ENCODE results near the gene THAP6.
"Not testable (repeated sequence)": the region's sequence is repeated elsewhere in the genome, so short reads cannot be mapped to it uniquely, and the experiment has no call there.

DNA sequence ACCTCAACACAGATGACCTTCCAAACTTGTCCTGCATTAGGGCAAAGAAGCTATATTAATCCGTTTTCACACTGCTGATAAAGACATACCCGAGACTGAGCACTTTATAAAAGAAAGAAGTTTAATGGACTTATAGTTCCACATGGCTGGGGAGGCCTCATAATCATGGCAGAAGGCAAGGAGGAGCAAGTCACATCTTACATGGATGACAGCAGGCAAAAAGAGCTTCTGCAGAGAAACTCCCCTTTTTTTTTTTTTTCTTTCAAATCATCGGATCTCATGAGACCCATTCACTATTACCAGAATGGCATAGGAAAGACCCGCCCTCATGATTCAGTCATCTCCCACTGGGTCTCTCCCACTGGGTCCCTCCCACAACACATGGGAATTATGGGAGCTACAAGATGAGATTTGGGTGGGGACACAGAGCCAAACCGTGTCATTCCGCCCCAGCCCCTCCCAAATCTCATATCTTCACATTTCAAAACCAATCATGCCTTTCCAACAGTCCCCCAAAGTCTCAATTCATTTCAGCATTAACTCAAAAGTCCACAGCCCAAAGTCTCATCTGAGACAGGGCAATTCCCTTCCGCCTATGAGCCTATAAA is 17.4 kb downstream of the THAP6 start:
- TF ChIP-seq, protein P1, sequence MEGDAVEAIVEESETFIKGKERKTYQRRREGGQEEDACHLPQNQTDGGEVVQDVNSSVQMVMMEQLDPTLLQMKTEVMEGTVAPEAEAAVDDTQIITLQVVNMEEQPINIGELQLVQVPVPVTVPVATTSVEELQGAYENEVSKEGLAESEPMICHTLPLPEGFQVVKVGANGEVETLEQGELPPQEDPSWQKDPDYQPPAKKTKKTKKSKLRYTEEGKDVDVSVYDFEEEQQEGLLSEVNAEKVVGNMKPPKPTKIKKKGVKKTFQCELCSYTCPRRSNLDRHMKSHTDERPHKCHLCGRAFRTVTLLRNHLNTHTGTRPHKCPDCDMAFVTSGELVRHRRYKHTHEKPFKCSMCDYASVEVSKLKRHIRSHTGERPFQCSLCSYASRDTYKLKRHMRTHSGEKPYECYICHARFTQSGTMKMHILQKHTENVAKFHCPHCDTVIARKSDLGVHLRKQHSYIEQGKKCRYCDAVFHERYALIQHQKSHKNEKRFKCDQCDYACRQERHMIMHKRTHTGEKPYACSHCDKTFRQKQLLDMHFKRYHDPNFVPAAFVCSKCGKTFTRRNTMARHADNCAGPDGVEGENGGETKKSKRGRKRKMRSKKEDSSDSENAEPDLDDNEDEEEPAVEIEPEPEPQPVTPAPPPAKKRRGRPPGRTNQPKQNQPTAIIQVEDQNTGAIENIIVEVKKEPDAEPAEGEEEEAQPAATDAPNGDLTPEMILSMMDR (IDR thresholded peaks at IDR 0.05; ENCODE audit: poor library complexity, severe bottlenecking) = not testable (repeated sequence)
- TF ChIP-seq EP300 (conservative IDR thresholded peaks at IDR 0.05; ENCODE audit: poor library complexity, severe bottlenecking); POLR2AphosphoS5 (IDR thresholded peaks at IDR 0.05); TAF1 (IDR thresholded peaks at IDR 0.05; ENCODE audit: low read depth); SMC3 (conservative IDR thresholded peaks at IDR 0.05; ENCODE audit: poor library complexity): not testable (repeated sequence)
- TF ChIP-seq, protein P2, sequence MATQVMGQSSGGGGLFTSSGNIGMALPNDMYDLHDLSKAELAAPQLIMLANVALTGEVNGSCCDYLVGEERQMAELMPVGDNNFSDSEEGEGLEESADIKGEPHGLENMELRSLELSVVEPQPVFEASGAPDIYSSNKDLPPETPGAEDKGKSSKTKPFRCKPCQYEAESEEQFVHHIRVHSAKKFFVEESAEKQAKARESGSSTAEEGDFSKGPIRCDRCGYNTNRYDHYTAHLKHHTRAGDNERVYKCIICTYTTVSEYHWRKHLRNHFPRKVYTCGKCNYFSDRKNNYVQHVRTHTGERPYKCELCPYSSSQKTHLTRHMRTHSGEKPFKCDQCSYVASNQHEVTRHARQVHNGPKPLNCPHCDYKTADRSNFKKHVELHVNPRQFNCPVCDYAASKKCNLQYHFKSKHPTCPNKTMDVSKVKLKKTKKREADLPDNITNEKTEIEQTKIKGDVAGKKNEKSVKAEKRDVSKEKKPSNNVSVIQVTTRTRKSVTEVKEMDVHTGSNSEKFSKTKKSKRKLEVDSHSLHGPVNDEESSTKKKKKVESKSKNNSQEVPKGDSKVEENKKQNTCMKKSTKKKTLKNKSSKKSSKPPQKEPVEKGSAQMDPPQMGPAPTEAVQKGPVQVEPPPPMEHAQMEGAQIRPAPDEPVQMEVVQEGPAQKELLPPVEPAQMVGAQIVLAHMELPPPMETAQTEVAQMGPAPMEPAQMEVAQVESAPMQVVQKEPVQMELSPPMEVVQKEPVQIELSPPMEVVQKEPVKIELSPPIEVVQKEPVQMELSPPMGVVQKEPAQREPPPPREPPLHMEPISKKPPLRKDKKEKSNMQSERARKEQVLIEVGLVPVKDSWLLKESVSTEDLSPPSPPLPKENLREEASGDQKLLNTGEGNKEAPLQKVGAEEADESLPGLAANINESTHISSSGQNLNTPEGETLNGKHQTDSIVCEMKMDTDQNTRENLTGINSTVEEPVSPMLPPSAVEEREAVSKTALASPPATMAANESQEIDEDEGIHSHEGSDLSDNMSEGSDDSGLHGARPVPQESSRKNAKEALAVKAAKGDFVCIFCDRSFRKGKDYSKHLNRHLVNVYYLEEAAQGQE (IDR thresholded peaks at IDR 0.05; ENCODE audit: borderline replicate concordance) = not testable (repeated sequence)
